DOHH2 (cell line): ENCODE results near the gene WDFY4.

Source experiments
- CTCF ChIP-seq: fragments of 200-600 bp; sonication (generic); IDR thresholded peaks from one replicate; pipeline ENCODE4 v1.5.1; 2014; ENCODE audit warnings: antibody characterized with exemption, mild to moderate bottlenecking, low read depth, low read length; ENCODE audit not compliant: poor library complexity, severe bottlenecking
- EZH2phosphoT487 ChIP-seq: fragments of 200-600 bp; sonication (generic); IDR thresholded peaks from 2 replicates; pipeline ENCODE4 v1.6.1; 2017; ENCODE audit warnings: borderline replicate concordance, mild to moderate bottlenecking, antibody characterized with exemption, low read length, moderate library complexity, mixed read lengths

- no peak for TF ChIP-seq CTCF
- no peak for TF ChIP-seq EZH2phosphoT487
Measured at GRCh38 chr10:48842231-48842630, 157.6 kb downstream of the WDFY4 start.
